ENCODE results near the gene WWP2.
"Not testable (repeated sequence)": the region's sequence is repeated elsewhere in the genome, so short reads cannot be mapped to it uniquely, and the experiment has no call there.

The WWP2 gene

DNA sequence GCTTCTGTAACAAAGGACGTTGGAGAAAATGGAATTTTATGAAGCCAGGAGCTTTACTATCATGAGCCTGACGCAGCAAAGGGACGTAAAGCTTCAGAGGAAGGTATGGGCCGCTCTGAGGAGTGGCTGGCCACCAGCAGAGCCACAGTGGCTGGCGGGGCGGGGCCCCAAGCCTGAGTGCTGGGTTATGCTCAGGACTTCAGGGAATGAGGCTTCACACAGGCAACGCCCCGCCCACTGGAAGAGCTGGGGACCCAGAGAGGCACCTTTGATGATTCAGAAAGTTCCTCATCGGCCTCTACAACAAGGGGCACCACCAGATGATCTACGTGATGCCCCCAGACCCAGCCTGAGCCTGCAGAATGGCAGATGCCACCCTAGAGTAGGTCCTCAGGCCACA lies 16.2 kb upstream of the WWP2 start:
- no peak for DNase-seq (ENCODE audit: low read depth)

DNA sequence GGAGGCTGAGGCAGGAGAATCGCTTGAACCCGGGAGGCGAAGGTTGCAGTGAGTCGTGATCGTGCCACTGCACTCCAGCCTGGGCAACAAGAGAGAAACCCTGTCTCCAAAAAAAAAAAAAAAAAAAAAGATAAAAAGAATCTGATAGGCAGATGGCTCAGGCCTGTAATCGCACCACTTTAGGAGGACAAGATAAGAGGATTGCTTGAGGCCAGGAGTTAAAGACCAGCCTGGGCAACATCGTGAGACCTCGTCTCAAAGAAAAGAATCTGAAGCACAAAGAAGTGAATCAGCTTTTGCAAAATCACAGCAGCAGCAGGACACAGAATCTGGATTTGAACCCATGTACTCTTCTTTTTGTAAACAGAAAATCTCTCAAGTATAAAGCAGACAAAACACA lies 15.0 kb upstream of the WWP2 start:
- DNase-seq (ENCODE audit: low read depth): no peak

DNA sequence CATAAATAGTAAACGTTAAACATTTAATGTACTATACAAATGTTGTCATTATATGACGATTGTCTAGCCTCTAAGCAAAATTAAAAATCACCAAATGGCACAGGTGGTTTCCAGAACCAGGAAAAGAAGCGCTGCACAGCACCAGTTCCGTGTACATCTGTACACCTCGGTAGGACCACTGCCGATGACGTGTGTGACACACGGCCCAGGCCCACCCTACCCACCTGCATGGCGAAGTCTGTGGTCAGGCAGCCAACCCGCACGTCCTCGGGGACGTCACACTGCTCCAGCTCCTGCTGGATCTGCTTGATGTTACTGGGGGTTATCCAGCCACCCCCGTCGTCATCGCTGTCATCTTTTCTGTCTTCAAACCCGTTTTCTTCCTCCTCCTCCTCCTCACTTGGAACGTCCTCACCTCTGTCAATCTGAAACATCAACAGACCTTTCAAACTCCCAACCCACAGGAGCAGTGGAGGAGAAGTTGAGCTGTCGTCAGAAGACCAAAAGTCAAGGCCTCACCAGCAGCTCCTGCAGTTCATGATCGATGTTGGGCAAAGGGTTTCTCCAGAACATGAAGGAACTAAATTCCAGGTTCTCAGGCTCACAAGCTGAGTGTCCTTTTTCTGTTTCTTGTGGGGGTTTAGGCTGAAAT lies 13.3 kb upstream of the WWP2 start:
- no peak for DNase-seq (ENCODE audit: low read depth)

DNA sequence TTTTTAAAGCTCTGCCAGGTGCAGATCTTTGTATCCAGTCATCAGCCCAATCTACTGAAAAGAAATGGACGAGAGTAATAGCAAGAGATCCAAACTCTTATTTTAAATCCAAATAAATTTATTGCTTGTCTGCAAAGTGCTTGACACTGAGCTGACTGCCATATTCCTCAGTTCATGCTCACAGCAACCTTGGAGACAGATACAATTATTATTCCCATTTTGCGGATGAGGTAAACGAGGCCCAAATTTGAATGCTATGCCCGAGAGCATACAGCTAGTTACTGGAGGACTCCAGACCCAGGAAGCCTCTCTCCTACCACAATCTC lies 8.0 kb upstream of the WWP2 start:
- no peak for DNase-seq (ENCODE audit: low read depth)

DNA sequence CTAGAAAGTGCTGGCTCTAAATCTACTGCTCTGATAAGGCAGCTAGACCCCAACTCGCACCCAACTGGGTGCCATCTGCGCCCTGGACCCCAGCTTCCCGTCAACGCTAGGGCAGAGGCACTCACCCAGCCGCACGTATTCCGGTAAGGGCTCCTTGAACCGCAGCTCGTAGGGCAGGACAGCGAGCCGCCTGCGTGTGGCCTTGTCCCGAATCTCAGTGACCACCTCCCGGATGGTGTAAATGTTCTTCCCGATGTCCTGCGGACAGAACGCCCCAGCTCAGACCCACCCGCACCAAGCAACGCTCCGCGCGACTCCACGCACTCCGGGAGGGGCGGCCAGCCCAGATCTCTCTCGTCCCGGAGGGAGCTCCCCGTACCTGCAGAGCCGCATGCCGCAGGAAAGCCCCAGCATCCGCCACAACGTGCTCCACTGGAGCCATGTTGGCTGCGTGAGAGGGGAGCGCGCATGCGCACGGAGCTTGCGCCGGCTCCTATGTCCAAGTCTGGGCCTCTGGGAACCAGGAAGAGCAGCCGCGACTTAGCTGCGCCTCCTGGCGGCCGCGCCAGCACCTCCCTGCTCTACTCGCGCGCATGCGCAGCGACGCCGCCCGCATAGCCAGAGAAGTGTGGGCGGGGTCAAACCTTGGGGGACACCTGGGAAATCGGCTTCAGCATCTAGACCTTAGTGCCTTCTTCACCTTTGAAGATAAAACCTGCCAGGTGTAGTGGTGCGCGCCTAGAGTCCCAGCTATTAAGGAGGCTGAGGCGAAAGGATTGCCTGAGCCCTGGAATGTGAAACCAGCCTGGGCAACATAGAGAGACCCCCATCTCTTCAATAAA lies 7.4 kb upstream of the WWP2 start, which contains the start of gene NOB1:
NOB1 (minus strand) TSS at position 458 of the 842 bp plus-strand sequence; CDS start at position 442, 16 bp downstream.
- DNase-seq (ENCODE audit: low read depth): peak; percentile 95

DNA sequence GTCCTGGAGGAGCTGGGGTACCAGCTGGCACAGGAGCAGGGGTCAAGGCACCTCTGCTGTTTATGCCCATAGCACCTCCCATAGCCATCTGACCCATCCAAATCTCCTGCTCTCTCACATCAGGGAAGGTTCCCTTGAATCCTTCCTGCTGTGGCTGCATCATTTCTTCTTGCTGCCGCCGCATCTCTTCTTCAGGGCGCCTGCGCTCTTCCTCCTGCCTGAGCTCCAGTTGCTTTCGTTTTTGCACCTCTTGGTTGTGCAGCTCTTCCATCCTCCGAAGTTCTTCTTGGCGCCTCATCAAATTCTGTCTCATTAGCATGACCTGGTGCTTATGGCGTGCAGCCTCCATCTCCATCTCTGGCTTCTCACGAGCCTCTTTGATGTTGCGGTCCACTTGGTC lies 5.4 kb upstream of the WWP2 start:
- no peak for DNase-seq (ENCODE audit: low read depth)

DNA sequence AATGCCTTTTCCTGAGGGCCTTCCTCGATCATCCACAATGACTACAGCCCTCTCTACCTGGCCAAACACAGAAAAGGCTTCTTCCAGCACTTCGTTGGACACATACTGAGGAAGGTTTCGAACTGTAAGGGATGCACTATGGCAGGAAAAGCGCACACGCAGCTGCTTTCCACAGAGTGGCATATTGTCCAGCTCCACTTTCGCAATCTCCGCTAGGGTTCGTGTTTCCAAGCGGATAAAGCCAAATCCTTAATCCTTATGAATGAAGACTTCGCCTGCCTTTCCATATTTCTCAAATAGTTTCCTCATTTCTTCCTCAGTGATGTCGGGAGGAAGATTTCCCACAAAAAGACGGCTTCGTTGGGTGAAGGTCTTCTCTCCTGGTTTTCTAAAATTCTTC lies 4.8 kb upstream of the WWP2 start:
- DNase-seq (ENCODE audit: low read depth): not testable (repeated sequence)

DNA sequence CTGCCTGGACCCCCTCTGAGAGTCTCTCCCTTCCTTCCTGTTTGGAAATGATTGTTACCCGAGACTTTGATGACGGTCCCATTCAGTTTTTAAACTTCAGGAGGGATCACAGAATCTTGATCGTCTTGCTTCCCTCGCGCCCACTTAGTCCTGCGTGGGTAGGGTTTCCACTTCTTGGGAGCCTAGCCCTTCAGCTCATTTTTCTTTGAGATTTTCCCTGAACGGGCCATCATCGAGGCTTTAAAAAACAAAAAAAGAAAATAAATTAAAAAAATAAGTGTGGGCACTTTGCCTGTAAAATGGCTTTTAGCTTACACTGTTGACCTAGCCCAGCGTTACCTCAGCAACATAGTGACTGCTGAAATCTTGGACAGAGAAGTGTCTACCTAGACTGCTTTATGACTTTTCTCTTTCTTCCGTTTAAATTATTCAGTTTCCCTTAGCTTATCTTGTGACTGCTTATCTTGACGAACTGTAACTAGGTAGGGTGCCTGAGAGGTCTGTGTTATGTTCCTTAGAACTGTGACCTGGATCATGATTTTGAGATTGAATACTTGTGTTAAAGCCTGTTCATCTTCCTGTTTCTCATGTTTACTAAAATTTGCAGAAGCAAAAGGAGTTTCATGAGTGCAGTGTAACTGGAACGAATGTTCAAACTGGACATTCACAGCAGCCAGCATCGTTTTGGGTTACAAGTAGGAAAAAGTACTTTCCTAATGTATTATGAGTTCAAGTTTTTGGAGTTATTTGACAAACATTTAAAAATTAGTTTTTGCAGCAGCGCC lies 874 bp downstream of the WWP2 start:
- DNase-seq (ENCODE audit: low read depth): no peak

DNA sequence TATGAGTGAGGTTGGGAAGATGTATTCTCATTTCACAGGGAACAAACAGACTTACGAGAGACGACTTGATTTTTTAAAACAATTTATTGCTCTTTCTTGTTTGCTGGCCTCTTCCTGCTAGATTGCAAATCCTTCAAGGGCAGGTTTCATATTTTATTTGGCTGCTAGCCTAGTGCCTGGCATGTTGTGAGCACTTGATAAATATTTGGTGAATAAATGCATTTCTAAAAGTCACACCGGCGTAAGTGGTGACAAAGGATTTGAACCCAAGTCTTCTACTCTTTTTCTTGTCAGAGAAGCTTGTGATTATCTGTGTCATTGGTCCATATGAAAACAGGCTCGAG lies 1.4 kb downstream of the WWP2 start:
- DNase-seq (ENCODE audit: low read depth): no peak

DNA sequence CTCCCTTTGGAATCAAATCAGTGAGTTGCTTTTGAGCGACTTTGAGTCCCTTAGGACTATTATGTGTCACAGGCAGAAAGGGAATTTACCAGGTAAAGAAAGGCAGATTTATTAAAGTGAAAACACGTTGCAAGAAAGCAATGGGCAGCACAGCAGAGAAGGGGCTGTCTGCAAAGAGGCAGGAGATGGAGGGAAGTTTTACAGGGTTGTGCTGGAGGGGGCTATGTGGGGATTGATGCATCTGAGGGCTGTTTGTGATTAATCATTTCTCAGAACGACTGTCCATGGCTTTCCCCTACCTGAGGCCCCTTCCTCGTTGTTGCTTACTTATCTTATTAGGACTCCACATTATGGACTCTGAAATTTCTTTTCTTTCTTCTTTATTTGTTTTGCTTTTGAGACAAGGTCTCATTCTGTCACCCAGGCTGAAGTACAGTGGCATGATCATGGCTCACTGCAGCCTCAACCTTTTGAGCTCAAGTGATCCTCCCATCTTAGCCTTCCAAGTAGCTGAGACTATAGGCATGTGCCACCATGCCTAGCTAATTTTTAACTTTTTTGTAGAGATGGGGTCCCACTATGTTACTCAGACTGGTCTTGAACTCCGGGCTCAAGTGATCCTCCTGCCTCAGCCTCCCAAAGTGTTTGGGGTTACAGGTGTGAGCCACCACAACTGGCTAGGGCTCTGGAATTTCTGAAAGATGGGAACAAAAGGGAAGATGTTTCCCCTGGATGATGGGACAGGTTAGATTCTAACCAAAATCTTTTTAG lies 5.5 kb downstream of the WWP2 start:
- no peak for DNase-seq (ENCODE audit: low read depth)

DNA sequence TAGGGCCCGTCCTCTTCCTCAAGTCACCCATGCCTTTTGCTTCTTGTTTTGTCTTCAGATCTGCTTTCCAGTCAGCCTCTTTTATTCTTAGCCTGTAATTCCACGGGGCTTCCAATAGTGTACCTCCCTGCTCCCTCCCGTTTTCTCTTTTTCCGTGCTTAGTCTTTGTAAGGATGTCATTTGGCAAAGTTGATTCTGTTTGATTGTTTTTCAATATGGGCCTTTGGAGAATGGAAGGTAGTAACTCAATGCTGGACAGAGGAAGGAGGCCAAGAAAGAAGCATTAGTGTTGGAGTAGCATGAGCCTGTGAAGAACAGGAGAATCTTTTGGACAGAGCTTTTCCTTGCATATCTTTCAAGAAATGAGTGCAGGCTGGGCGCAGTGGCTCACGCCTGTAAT lies 6.5 kb downstream of the WWP2 start:
- DNase-seq (ENCODE audit: low read depth): no peak

DNA sequence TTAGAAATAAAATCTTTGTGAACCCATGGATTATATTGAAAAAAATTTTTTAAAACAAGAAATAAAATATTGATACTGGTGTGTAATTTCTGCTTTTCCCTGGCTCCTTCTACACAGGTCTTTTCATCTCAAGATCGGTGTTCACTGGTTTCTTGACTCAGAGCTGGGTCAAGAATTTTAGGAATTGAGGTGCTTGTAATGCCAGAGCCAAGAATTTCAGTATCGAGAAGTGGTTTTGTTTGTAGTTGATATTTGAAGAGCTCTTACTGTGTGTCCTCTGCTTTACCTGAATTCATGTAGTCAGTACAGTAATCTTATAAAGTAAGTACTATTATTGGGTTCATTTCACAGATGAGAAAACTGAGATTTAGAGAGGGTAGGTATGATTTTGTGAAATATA lies 7.3 kb downstream of the WWP2 start:
- DNase-seq (ENCODE audit: low read depth): no peak

DNA sequence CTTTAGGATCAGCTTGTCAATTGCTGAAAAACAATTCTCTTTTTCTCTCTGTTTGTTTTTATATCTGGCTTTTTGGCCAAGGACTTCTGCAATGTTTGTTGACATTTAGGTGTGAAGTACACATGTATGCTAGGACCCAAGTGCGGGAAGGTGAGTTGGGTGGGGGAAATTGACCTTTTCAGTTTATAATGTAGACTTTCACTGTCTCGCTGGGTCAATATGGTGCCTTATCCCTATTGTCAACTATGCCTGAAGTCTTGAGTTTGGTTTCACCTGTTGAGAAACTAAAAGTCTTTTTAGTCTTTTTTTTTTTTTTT lies 9.5 kb downstream of the WWP2 start:
- DNase-seq (ENCODE audit: low read depth): no peak

DNA sequence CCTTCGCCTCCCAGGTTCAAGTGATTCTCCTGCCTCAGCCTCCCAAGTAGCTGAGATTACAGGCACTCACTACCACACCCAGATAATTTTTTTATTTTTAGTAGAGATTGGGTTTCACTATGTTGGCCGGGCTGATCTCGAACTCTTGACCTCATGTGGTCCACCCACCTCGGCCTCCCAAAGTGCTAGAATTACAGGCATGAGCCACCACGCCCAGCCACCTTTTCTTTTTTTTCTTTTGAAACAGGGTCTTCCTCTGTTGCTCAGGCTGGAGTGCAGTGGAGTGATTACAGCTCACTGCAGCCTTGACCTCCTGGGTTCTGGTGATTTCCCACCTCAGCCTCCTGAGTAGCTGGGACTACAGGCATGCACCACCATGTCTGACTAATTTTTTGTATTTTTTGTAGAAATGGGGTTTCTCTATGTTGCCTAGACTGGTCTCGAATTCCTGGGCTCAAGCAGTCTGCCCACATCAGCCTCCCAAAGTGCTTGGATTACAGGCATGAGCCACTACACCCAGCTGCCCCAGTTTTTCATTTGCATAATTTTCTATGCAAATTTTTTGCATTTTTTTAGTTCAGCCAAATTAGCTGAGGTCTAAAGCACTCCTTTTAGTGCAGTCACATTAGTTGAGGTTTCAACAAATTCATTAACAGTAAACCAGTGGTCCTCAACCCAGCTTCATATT lies 11.3 kb downstream of the WWP2 start:
- no peak for DNase-seq (ENCODE audit: low read depth)

DNA sequence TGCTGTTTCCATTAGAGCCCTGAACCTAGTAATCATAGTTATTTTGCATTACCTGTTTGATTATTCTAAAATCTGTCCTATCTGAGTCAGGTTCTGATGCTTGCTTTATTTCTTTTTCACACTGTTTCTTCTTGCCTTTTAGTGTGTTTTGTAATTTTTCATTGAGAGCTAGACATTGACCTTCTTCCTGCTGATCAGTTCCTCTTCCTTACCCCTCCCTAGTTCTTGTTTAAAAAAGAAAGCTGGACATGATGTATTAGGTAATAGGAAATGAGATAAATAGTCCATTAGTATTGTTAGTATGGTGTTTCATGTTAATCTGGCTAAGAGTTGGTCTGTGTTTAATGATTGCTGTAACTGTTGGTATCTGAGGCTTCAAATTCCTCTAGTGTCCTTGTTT lies 13.4 kb downstream of the WWP2 start:
- no peak for DNase-seq (ENCODE audit: low read depth)

DNA sequence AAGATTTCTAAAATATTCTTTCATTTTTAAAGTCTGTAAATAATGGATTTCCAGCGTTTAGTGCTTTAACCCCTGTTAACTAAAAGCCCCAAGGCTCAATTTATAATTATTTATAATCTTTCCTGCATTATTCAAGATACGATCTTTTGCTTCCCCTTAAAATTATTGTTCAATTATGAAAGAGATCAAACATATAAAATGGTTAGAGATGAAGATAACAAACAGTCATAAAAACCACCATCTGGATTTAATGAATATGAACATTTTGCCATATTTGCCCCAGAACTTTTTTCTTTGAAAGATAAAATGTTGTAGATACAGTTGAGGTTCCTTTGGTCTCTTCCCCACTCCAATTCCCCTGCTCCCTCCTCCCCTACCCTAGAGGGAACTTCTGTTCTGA lies 17.6 kb downstream of the WWP2 start:
- no peak for DNase-seq (ENCODE audit: low read depth)

DNA sequence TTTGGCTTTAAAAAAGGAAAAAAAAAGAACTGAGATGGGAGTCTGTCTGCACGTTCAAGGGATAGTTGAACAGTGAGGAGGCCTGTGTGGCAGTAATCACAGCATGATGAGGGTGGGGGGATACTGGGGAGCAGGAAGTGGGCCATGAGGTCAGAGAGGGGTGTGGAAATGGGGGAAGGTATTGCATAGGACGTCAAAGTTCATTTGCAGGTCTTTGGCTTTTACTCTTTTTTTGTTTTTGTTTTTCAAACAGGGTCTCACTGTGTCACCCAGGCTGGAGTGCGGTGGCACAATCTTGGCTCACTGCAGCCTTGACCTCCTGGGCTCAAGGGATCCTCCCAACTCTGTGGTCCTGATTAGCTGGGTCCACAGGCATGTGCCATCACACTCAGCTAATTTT lies 19.0 kb downstream of the WWP2 start:
- DNase-seq (ENCODE audit: low read depth): no peak

DNA sequence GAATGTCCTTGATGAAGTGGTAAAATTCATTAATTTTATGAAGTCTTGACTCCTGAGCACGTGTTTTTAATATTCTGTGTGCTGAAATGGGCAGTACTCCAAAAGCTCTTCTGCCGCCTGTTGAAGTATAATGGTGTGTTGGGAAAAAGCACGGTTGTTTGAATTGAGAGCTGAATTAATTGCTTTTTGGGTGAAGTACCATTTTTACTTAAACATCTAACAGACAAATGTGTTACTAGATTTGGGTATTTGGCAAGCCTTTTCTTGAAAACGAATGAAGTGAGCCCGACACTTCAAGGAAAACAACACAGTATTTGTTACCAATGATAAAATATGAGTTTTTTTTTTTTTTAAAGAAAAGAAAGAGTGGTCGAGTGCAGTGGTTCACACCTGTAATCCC lies 22.5 kb downstream of the WWP2 start:
- DNase-seq (ENCODE audit: low read depth): no peak

DNA sequence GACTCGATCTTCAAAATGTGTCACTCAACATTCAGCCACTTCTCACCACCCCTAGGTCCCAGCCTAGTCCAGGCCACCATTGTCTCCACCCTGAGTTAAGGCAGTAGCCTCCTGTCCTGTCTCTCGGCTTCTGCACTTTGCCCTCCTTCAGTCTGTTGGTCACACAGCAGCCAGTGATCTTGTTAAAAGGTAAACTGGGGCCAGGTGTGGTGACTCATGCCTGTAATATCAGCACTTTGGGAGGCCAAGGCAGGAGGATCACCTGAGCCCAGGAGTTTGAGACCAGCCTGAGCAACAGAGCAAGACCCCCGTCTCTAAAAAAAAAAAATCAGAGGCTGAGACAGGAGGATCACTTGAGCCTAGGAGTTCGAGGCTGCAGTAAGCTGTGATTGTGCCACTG lies 25.8 kb downstream of the WWP2 start:
- no peak for DNase-seq (ENCODE audit: low read depth)

DNA sequence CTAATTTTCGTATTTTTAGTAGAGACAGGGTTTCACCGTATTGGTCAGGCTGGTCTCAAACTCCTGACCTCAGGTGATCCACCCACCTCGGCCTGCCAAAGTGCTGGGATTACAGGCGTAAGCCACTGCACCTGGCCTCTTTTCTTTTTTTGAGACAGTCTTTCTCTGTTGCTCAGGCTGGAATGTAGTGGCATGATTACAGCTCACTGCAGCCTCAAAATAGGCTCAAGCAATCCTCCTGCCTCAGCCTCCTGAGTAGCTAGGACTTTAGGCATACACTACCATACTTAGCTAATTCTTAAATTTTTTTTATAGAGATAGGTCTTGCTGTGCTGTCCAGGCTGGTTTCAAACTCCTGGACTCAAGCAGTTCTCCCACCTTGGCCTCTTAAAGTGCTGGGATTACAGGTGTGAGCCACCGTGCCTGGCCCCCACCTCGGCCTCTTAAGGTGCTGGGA lies 29.3 kb downstream of the WWP2 start:
- DNase-seq (ENCODE audit: low read depth): not testable (repeated sequence)

DNA sequence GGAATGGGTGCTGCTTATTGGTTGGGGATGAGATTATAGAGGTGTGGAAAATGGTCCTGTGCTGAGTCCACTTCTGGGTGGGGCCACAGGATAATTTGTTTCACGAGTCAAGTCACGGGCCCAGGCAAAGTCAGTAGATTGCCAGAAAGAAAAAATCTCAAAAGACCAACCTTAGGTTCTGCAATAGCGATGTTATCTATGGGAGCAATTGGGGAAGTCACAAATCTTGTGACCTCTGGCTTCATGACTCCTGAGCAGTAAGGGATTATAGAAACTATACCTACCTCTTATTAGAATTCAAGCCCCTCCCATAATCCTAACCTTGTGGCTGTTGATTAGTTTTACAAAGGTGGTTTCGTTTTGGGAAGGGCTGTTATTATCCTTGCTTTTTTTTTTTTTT lies 31.4 kb downstream of the WWP2 start:
- no peak for DNase-seq (ENCODE audit: low read depth)

DNA sequence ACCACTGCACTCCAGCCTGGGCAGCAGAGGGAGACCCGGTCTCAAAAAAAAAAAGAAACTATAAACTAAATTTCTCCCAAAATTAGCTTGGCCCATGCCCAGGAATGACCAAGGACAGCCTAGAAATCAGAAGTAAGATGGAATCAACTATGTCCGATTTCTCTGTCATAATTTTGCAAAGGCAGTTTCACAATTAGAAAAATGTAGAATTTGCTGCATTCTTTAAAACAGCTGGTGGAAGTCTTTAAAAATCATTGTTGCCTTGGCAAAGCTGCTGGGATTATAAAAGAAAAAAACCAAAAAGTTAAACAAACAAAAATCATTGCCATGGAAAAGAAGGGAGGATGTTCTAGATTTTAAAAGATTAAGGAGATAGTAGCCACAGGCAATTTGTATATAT lies 32.4 kb downstream of the WWP2 start:
- no peak for DNase-seq (ENCODE audit: low read depth)

Data from activated gamma-delta T cell treated with anti-CD3 and anti-CD28 coated beads, Interleukin-2, amount 50 U/mL, for 16 hours (primary cell).